HL-60 (cell line): ENCODE measurements around the gene C2CD5.

Experiments
- DNase-seq, 2 experiments: peaks; one replicate each; pipeline ENCODE4 v3.0.0-alpha.2; 2010 to 2020; ENCODE audit warnings: low read depth in 1 of 2, low spot score in 1 of 2
- H3K27ac ChIP-seq: fragments of 250-450 bp; sonication (Bioruptor Pico); replicated peaks from 2 replicates; pipeline ENCODE4 v1.5.1; 2020; ENCODE audit warnings: mild to moderate bottlenecking, moderate library complexity
- H3K27me3 ChIP-seq: fragments of 250-450 bp; sonication (Bioruptor Pico); 2 replicates; pipeline ENCODE4 v1.5.1; 2021; ENCODE audit warnings: mild to moderate bottlenecking, moderate library complexity; ENCODE audit not compliant: insufficient read depth, poor library complexity, severe bottlenecking
- H3K4me3 ChIP-seq: replicated peaks from 2 replicates; pipeline ENCODE4 v1.5.1; 2011; ENCODE audit warnings: mild to moderate bottlenecking, control low read depth, low read length; ENCODE audit not compliant: insufficient read depth
- CTCF ChIP-seq: IDR thresholded peaks from one replicate; pipeline ENCODE4 v1.5.1; 2011; ENCODE audit warnings: low read length, control low read depth, inconsistent platforms; ENCODE audit not compliant: insufficient read depth
- GABPA ChIP-seq: IDR thresholded peaks from 2 replicates; pipeline ENCODE4 v1.6.1; 2012; ENCODE audit warnings: low read depth
- POLR2AphosphoS5 ChIP-seq: IDR thresholded peaks from 2 replicates; pipeline ENCODE4 v1.6.1; 2012; ENCODE audit warnings: low read depth
- REST ChIP-seq: IDR thresholded peaks from 2 replicates; pipeline ENCODE4 v1.6.1; 2012; ENCODE audit warnings: low read depth; ENCODE audit not compliant: insufficient replicate concordance
- SPI1 ChIP-seq: IDR thresholded peaks from 2 replicates; pipeline ENCODE4 v1.6.1; 2012; ENCODE audit warnings: low read depth, mild to moderate bottlenecking, borderline replicate concordance

The C2CD5 gene

DNA sequence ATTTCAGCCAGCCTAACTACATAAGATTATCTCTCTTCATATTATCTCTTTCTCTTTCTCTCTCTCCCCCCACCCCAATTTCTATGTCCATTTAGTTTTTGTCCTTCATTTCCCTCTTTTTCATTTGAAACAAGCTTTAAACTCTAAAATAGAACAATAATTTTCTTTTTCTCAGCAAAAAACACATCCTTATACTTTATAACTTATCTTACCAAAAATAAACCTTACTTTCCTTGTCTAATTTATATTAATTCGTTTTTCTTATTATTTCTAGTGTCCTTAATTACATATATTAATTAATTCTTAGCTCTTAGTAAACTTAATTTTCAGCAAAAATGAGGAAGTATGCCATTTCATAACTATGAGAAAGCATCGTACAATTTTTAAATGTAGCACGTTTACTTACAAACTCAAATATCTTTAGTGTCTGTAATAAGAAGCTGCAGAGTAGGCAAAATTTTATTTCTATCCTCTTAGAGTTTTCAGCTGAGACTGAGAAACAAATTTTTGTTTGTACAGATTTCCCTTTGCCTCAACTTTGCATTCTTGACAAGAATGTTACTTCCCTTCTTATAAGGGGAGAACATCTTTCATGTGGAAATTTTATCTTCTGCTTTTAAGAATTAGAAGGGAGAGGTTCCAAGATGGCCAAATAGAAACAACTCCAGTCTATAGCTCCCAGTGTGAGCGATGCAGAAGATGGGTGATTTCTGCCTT, 144.7 kb downstream of the C2CD5 start:
- TF ChIP-seq GABPA (no peak), SPI1 (no peak; the same call in 1 of the 2 replicates), CTCF (no peak), REST (no peak), POLR2AphosphoS5 (no peak)
- H3K27me3 ChIP-seq, result peaks cover 2% of the 10 kb centered on the region
- H3K4me3 ChIP-seq, result no peak overlapping the region
- no peak for DNase-seq
- no peak overlapping the region for H3K27ac ChIP-seq
